Midbrain (tissue), 1 donor: Measurements from ENCODE around the gene PNKD.
A peak's percentile ranks its signal among the peaks of the same experiment; 100 is the strongest.

Source experiments
- DNase-seq: peaks from one replicate; lab custom pipeline; 2025; lab: John Stamatoyannopoulos, UW

The PNKD gene

DNA sequence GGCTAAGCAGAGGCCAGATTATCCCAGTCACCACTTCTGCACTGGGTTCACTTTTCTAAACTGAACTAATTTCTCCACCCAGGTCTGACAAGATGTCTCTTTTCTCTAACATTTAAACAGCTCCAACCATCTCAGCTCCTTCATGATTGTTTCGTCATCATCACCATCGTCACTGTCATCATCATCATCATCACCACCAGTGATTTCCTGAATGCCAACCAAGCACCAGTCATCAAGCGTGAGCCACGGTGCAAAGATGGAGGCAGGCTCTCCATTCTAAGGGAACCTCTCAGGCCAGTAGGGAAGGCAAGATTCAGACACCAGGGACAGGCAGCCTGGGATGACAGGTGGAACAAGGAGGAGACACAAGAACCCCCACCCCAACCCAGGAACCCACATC, 47.5 kb downstream of the PNKD start:
- no peak for DNase-seq

DNA sequence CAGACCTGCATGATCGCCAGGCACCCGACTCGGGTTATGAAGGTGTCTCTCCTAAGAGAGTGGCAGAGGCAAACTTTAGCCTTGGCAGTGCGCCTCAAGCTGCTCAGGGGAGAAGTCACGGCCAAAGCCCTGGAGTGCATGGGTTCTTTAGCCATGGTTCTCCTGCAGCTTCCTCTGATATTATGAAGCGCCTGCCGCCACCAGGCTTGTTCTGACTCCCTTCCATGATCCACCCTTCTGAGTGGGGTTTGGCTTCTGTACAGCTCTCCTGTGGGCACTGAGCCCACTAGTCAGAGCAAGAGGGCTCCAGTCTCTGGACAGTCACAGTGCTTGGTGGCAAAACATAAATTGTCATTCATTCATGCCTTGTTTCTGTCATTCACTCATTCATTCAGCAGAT, 47.9 kb downstream of the PNKD start:
- DNase-seq: no peak

DNA sequence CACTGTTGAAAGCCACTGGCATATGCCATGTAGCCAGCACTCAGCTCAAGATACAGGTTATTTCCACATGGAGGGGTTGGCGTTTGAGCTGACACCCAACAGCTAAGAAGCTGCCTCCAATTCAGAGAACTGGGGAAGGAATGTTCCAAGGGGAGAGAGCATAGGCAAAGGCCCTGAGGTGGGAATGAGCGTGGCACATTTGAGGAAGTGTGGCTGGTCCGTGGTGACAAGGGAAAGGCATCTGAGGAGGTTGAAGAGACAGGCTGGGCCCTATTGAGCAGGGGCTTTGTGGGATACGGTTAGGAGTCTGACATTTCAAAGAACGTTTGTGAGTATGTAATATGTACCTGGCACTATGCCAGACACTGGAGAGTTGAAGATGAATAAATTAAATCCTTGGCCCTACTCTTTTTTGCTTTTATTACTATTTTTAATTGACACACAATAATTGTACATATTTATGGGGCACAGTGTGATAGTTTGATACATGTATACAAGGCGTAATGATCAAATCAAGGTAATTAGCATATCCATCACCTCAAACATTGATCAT, 49.6 kb downstream of the PNKD start:
- no peak for DNase-seq

DNA sequence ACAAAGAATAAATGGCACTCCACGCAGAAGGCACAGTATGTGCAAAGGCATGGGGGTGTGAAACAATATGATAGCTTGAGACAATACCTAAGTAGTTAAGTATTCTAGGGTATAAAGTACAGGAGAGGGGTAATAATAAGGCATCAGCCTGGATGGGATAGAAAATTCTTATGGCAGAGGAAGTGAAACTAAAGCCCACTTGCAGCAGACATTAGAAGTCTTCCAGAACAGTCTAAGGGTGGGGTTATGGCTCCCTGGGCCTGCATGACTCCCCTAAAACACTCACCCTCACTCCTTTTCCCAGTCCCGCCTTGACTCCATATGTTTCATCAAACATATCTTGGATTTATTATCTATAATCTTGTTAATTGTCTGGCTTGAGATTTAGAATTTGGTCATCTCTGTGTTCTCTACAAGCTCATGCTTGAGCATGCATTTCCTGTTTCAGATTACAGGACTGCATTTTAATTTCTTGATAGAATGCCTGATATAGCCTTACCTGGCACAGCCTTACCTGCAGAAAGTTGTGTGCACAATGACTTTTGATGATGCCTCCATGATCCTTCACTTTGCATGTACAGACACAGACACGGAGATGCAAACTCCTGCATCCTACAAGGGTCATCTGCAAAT, 50.5 kb downstream of the PNKD start:
- DNase-seq: no peak

DNA sequence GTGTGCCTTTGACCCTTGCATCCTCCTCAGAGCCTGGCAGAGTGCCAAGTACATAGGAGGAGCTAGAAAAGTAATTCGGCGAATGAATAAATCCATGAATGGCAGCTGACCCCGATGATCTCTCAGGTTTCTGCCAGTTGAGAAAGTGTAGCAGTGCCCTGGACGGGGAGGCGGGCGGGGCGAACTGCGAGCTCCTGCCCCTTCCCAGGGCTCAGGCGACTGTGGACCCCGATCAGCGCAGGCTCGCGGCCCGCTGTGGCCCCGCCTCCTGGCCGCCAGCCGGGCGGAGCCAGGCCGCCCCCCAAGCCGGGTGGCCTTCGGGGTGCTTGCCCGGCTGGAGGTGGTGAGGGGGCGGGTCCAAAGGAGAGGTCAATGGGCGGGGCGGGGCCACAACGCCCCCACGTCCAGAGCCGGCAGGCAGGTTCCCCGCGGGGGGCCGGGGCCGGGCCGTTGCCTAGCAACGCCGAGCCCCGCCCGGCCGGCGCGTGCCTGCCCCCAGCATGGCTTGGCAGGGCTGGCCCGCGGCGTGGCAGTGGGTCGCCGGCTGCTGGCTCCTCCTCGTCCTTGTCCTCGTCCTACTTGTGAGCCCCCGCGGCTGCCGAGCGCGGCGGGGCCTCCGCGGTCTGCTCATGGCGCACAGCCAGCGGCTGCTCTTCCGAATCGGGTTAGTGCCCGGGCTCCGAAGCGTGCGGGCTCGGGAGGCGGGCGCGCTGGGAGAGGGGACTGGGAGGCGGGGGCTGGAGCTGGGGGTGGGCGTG, 52.6 kb downstream of the PNKD start:
- peak; percentile 69 for DNase-seq

DNA sequence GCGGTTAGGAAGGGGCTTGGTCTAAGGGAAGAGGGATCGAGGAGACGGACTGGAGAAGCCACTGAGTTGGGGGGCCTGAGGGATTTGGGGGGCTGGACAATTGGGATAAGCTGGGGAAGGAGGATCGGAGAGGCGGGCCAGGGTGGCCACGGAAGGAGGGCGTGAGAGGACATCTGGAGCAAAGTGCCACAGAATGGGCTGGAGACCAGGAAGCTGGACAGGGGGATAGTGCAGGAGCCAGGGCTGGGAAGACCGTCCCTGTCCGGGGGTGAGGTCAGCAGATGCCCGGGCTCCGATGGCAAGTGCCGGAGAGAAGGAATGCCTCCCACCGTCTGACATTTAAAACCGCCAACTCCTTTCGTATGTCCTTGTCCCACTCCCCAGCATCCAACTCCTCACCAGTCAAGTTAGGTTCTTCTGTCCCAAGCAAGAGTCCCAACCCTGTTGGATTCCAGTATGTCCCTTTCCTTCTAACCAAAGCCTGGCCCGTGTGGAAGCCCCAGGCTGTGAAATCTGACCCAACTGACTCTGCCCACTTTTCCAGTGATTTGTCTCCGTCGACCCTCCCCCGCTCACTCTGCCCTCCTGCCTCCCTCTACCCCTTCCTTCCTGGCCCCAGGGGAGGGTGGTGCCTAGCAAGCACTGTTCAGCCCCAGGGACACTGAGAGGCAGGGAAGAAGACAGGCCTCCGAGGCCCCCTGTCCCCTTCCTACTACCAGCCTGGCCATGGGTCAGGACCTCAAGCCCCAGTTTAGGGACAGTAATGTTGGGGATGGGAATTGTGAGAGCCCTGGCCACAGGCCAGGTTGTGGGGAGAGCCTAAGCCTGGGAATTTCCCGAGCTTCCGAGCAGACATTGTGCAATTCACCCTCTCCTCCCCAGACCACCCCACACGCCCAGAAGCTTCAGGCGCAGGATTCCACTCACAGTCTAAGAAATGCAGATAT, 53.5 kb downstream of the PNKD start:
- no peak for DNase-seq

DNA sequence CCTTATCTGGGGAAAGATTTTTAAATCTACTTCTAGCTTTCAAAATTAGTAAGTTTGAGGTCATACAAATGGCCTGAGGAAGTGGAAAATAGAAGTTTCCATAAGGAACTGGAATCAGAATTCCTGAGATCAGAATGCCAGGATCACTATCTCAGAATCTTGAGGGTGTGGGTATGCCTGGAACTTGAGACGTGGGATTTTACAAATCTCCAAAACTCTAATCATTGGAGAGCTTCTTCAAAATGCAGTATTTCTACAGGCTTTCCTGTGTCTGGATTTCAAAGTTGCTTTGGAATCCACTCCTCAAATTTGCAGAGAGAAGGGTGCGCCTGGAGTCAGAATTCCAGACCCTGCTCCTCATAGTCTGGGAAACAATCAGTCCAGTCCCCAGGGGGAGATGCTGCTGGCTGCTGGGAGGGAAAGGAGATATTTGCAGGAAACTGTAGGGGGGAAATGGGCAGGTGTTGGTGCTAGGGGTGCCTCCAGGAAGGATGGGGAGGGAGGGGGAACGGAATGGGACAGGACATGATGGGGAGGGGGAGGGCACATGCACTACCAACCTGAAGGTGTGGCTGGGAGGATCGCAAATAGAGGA, 55.3 kb downstream of the PNKD start:
- DNase-seq: no peak

DNA sequence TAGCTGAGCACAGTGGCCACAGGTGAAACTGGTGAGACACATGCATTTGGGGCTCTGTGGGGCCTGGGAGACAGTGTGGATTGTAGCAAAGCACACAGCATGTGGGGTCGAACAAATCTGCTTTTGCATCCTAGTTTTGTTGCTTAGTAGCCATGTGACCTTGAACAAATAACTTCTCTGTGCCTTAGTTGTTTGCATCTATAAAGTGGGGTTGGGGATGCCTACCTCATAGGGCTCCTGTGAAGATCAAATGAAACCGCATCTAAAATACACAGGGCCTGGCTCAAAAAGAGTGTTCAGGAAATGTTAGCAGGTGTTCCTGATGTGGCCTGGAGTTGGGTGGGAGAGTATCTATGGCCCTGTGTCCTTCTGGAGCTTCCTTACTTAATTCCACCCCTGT, 56.0 kb downstream of the PNKD start:
- no peak for DNase-seq

DNA sequence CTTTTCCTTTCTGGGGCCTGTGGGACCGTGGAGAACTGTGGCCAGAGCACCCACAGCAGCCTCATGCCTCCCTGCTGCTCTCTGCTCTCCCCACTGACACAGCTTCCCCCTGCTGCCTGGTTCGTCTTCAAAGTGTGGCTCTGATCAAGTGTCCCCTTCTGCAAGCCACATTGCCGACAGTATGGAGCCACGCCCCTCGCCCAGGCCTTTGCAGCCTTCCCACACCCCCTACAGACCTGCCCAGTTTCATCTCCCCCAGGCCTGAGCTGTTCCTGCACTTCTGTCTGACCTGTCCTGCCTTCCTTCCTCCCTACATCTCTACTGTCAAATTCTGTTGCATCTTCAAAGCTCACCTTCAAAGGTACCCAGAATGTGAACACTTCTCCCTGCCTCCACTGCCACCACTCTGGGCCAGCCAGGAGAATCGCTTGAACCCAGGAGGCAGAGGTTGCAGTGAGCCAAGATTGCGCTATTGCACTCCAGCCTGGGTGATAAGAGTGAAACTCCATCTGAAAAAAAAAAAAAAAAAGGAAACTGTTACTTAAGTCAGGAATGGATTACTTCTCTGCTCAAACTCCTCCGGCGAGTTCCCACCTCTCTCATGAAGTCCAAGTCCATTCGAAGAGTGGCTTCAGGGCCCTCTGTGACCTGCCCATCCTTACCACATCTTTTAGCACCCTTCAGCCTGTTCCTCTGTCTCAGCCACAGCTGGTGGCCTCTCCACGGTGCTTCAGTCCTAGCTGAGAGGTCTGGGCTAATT, 57.3 kb downstream of the PNKD start:
- no peak for DNase-seq

DNA sequence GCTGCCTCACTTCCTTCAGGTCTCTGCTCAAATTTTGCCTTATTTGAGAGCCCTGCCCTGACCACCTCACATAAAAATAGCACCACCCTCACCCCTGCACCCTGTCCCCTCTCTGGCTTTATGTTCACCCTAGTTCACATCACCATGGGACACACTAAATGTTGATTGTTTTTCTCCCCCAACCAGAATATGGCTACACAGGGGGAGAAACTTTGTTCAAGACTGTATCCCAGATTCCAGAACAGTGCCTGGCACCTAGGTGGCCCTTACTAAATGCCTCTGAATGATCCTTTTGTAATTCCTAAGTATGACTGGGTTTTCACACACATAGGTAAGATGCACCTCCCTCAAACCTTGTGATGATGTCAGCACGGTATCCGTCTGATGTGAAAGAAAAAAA, 58.0 kb downstream of the PNKD start:
- DNase-seq: no peak

DNA sequence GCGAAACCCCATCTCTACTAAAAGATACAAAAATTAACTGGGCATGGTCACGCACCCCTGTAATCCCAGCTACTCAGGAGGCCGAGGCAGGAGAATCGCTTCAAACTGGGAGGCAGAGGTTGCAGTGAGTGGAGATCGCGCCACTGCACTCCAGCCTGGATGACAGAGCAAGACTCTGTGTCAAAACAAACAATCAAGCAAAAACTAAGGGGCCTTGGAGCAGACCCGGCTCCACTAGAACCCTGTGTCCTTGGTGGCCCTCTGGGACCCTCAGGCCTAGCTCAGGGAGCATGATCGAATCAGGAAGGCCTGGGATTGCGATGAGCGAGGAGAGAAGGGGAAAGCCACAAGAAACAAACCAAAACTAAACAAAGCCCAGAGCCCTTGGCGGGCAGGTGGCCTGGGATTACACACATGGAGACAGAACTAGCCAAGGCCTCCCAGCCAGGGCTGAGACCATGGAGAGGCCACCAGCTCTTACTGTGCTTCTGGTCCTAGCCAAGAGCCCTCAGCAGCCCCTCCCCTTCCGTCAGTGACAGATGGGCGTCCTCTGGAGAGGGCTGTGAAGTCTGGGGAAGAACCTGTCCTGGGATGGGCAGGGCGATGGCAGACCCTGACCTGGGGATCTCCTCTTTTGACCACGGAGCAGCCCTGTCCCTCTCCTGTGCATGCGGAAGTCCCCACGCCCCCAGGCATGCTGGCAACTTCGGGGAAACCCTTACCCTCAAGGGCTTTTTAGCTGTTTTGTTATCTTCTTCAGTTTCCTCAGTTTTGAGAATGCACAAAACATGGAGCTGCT, 58.9 kb downstream of the PNKD start:
- no peak for DNase-seq

DNA sequence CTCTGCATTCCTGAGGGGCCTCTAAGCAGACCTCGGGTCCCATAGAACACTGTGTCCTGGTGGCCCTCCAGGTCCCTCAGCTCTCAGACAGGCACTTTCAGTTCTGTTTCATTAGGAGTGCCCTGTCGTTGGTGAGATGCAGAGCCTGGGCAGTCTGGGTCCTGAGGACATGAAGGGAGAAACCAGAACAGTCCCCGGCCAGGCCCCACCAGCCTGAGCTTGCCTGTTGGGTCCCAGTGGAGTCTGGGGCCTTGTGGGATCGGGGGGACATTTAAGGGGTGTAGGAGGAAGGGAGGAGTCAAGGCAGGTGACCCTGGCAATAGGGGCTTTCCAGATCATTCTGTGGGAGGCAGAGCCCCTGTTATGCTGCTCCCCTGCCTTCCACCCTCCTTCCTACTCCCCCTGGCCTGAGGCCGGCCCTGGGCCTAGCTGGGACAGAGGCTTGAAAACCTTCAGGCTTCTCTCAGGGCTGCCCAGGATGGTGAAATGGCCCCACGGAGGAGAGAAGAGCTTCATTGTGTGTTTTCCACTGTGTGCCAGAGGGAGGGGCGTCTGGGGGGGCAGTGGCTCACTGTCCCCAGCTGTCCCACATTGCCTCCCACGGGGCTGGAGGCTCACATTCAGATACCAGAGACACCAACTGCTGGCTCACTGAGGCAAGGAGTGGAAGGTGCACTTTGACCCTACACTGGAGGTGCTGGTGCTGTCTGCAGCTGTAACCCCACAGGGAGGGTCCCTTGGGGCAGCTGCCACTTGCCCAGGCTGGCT, 59.7 kb downstream of the PNKD start:
- no peak for DNase-seq

DNA sequence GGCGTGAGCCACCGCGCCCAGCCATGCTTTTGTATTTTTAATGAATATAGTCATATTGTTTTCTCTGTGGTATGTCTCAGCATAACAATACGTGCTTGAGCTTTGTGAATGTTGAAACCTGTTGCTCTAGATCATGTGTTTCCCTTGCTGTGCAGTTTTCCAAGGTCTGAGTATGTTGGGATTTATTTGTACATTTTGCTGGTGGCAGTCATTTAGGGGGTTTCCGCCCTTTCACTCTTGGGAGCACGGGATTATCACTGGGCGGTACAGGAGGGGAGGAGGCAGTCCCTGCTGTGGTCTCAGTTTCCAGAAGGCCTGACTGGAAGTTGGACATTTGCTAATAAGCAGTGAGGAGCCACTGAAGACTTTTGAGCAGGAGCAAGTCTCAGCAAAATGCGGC, 61.4 kb downstream of the PNKD start:
- DNase-seq: no peak

DNA sequence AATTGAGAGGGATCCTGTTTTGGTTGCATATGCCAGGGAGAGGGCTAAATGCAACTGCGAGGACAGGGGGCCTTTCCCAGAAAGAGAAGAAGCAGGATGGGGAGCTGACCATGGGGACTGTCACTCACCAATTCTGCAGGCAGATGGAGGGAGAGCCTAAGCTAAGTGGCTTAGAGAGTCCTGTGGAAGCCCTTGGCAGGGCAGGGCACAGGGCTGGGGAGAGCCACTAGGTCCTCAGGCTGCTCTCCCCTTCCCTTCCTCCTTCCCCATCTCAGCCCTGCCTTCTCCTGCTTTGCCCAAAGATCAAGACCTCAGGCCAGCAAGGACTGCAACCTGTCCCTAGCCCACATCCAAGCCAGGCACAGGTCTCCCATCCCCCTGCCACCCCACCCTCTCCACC, 62.0 kb downstream of the PNKD start:
- no peak for DNase-seq

DNA sequence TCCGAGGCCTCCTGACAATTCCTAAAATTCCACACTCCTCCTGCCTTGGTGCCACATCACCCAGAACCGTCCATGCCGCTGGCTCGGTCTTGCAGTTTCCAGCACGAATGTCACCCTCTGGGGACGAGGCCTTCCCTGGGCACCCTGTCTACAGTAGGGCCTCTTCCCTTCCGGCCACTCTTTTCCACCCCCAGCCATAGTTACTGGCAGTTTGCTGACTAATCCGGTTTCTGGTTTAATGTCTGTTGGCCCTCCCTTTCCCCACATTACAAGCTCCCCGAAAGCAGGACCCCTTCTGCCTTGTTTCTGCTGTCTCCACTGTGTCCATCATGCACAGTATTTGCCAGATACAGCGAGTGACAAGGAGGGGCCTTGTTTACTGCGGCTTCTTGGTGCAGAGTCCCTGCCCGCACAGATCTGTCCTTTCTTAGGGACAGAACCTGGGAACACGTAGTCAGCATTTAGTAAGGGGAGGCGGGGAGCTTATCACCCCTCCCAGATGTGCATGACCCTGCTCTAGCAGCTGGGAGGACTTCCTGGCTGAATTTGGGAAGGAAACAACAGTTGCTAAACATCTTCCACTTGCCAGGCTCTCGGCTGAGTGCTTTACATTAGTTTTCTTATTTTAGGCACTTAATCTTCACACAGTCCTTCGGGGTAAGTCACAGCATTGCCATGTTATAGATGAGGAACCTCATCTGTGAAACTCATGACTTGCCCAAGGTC, 62.8 kb downstream of the PNKD start:
- DNase-seq: no peak

DNA sequence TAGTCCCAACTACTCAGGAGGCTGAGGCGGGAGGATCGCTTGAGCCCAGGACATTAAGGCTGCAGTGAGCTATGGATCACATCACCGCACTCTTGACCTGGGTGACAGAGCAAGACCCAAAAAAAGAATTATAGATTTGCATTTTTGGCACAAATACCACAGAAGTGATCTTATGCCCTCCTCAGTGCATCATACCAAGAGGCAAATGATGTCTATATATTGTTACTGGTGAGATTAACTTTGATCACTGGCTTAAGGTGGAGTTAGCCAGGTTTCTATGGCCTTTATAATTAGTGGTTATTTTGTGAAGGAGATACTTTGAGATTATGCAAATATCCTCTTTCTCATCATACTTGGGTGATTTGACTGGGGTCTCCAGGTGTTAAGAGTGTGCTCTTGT, 64.2 kb downstream of the PNKD start:
- no peak for DNase-seq

DNA sequence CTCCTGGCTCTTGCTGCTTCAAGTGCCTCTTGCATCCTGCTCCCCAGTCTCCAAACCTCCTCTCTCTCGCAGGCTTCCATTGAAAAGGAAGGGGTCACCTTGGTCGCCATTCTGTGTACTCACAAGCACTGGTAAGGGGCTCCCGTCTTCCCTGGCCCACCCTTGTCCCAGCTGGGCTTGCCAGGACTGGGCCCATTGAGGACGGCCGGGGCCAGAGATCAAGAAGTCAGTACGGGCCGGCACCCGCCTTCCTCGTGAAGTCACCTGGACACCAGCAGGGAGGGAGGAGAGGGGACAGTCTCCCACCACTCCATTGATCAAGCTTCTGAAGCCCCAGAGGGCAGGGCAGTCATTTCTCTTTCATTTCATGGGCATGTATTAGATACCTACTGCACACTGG, 70.3 kb downstream of the PNKD start:
- no peak for DNase-seq

DNA sequence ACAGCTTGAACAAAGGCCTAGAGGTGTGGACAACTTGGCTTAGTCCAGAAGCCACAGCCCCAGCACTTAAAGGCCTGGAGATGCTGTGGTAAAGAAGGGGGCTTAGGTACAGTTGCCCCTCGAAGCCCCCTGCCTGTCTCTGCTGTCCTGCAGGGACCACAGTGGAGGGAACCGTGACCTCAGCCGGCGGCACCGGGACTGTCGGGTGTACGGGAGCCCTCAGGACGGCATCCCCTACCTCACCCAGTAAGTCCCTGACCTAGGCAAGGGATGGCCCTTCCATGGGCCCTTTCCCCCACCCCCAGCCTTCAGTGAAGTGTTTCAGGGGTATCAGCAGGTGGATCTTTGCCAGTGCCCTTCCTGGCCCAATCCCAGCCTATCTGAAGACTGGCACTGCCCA, 71.1 kb downstream of the PNKD start:
- no peak for DNase-seq

DNA sequence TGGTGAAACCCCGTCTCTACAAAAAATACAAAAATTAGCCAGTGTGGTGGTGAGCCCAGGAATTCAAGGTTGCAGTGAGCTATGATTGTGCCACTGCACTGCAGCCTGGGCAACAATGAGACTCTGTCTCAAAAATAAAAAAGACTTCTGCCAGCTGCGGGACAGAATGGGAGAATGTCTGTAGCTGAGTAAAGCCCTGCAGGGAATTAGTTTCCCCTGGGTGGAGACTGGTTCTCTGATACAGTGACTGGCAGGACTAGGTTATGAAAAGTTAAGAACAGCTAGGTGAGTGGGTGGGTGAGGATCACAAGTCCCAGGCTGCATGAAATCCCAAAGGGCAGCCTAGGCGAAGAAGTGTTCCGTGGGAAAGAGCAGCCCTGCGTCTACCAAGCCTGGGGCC, 72.5 kb downstream of the PNKD start:
- DNase-seq: no peak
